K562 (cell line): ENCODE data around the gene DAGLA. TPM values are rescaled to one million over a fixed set of nuclear protein-coding genes. Genes with fewer than 3 reads are reported as not detected.

Experiments used
- CBX3 ChIP-seq, 2 experiments: IDR thresholded peaks; 1 replicate in 1 of 2; 2 replicates in 1 of 2; pipeline ENCODE4 v1.6.1; 2012; ENCODE audit warnings: inconsistent platforms in 2 of 2, low read length in 2 of 2, borderline replicate concordance in 1 of 2, control low read depth in 1 of 2
- CHD2 ChIP-seq: IDR thresholded peaks from 2 replicates; pipeline ENCODE4 v1.6.1; 2011; ENCODE audit warnings: low read depth, low read length
- DIDO1 ChIP-seq: fragments of 450-650 bp; IDR thresholded peaks from 2 replicates; pipeline ENCODE4 v1.6.1; 2016; ENCODE audit warnings: low read depth, missing biosample characterization, missing genetic modification characterization
- EP300 ChIP-seq: IDR thresholded peaks from 2 replicates; pipeline ENCODE4 v1.6.1; 2012; ENCODE audit warnings: low read length, improper control_type of control experiment
- EP400 ChIP-seq: fragments of 450-650 bp; IDR thresholded peaks from 2 replicates; pipeline ENCODE4 v1.6.1; 2017; ENCODE audit warnings: antibody characterized with exemption, mild to moderate bottlenecking, moderate library complexity
- FOXP1 ChIP-seq: sonication (generic); formaldehyde crosslinking; IDR thresholded peaks from 2 replicates; pipeline ENCODE4 v1.8.0; 2022; ENCODE audit warnings: mild to moderate bottlenecking, missing genetic modification reagents
- HDGF ChIP-seq: fragments of 450-650 bp; IDR thresholded peaks from 2 replicates; pipeline ENCODE4 v1.6.1; 2016
- HNRNPUL1 ChIP-seq: fragments of 200-400 bp; formaldehyde crosslinking; IDR thresholded peaks from 2 replicates; pipeline ENCODE4 v1.6.1; 2017; ENCODE audit warnings: low read length
- KLF13 ChIP-seq: fragments of 450-650 bp; IDR thresholded peaks from 2 replicates; pipeline ENCODE4 v1.6.1; 2016; ENCODE audit warnings: missing genetic modification characterization, low read depth, mild to moderate bottlenecking, missing compliant biosample characterization, moderate library complexity, borderline replicate concordance
- KLF16 ChIP-seq: IDR thresholded peaks from 2 replicates; pipeline ENCODE4 v1.6.1; 2016; ENCODE audit warnings: antibody characterized with exemption
- MCM7 ChIP-seq, 2 experiments: fragments of 450-650 bp; IDR thresholded peaks; 2 replicates each; pipeline ENCODE4 v1.6.1; 2016 to 2018
- MED1 ChIP-seq: sonication (generic); formaldehyde crosslinking; IDR thresholded peaks from 2 replicates; pipeline ENCODE4 v1.8.1; 2023; ENCODE audit warnings: missing genetic modification reagents, borderline replicate concordance
- NFYB ChIP-seq: IDR thresholded peaks from 2 replicates; pipeline ENCODE4 v1.6.1; 2011; ENCODE audit warnings: mild to moderate bottlenecking, moderate library complexity; ENCODE audit not compliant: insufficient read length; ENCODE audit errors: extremely low read depth
- POLR2AphosphoS5 ChIP-seq: IDR thresholded peaks from 2 replicates; pipeline ENCODE4 v1.6.1; 2011; ENCODE audit warnings: mild to moderate bottlenecking, low read depth, low read length, moderate library complexity; ENCODE audit not compliant: control insufficient read depth, insufficient read depth
- PURB ChIP-seq: sonication (generic); formaldehyde crosslinking; IDR thresholded peaks from 2 replicates; pipeline ENCODE4 v1.9.0; 2021; ENCODE audit warnings: low read depth, mild to moderate bottlenecking, missing genetic modification reagents
- RFX1 ChIP-seq: fragments of 450-650 bp; IDR thresholded peaks from 2 replicates; pipeline ENCODE4 v1.6.1; 2016; ENCODE audit warnings: mild to moderate bottlenecking, moderate library complexity
- SIN3A ChIP-seq, 2 experiments: fragments of 150-350 bp in 1 of 2; IDR thresholded peaks; 2 replicates each; pipeline ENCODE4 v1.6.1; 2011 to 2016; ENCODE audit warnings: borderline replicate concordance in 2 of 2, low read depth in 2 of 2, low read length in 2 of 2, mild to moderate bottlenecking in 2 of 2, moderate library complexity in 2 of 2; ENCODE audit not compliant: control insufficient read depth in 1 of 2
- SIX5 ChIP-seq, 2 experiments: IDR thresholded peaks; 2 replicates each; pipeline ENCODE4 v1.6.1; 2011; ENCODE audit warnings: low read length in 2 of 2, borderline replicate concordance in 1 of 2, low read depth in 1 of 2, mild to moderate bottlenecking in 1 of 2, moderate library complexity in 1 of 2; ENCODE audit not compliant: insufficient read depth in 1 of 2
- SMARCA5 ChIP-seq: fragments of 450-650 bp; IDR thresholded peaks from 2 replicates; pipeline ENCODE4 v1.6.1; 2016
- TBL1XR1 ChIP-seq, 2 experiments: IDR thresholded peaks; 2 replicates each; pipeline ENCODE4 v1.6.1; 2012; ENCODE audit warnings: improper control_type of control experiment in 2 of 2, low read length in 2 of 2, mild to moderate bottlenecking in 1 of 2
- ZC3H4 ChIP-seq: sonication (generic); formaldehyde crosslinking; IDR thresholded peaks from 2 replicates; pipeline ENCODE4 v1.9.0; 2021; ENCODE audit warnings: missing genetic modification reagents, borderline replicate concordance
- ZFP36 ChIP-seq: fragments of 150-350 bp; IDR thresholded peaks from 2 replicates; pipeline ENCODE4 v1.6.1; 2018; ENCODE audit warnings: low read length, low read depth; ENCODE audit not compliant: partially characterized antibody
- ZNF23 ChIP-seq: fragments of 250-450 bp; sonication (Bioruptor Pico); IDR thresholded peaks from 2 replicates; pipeline ENCODE4 v1.4.0; 2020; ENCODE audit warnings: mild to moderate bottlenecking
- ZNF263 ChIP-seq: sonication (generic); formaldehyde crosslinking; IDR thresholded peaks from 2 replicates; pipeline ENCODE4 v1.8.0; 2022; ENCODE audit warnings: mild to moderate bottlenecking, missing genetic modification reagents, borderline replicate concordance
- ZNF79 ChIP-seq: fragments of 250-450 bp; sonication (Bioruptor Pico); IDR thresholded peaks from 2 replicates; pipeline ENCODE4 v1.4.0; 2020; ENCODE audit warnings: low read depth, mild to moderate bottlenecking, moderate library complexity
- polyA plus RNA-seq, 8 experiments: library from polyadenylated mRNA; depleted of rRNA in 4 of 8; stranded (reverse) in 5 of 8; unstranded in 3 of 8; fragments of >200 nt; fragmentation: Nextera tagmentation in 2 of 8; fragmentation: Illumina TruSeq in 1 of 8; extraction: Ambion mirVana in 2 of 8; extraction: Trizol in 1 of 8; gene quantifications; 2 replicates each; pipeline versions ENCODE4 v1.2.1 to v1.2.3, GENCODE V29; 2011 to 2014; ENCODE audit warnings: inconsistent platforms in 1 of 8, missing spikeins in 1 of 8
- total RNA-seq, 7 experiments: library from RNA; depleted of rRNA in 6 of 7; stranded (reverse); fragments of >200 nt in 6 of 7; fragmentation: Illumina TruSeq in 2 of 7; extraction: Trizol in 2 of 7; gene quantifications; 2 replicates each; pipeline versions ENCODE4 v1.2.1 to v1.2.3, GENCODE V29; 2011 to 2021; ENCODE audit warnings: low replicate concordance in 1 of 7
- TF ChIP-seq, protein P1 (sequence below): fragments of 200-800 bp; sonication (Bioruptor generic); IDR thresholded peaks from 2 replicates; pipeline ENCODE4 v1.6.1; 2017; ENCODE audit warnings: missing genetic modification characterization, missing compliant biosample characterization
- TF ChIP-seq, protein P2 (sequence below): sonication (generic); formaldehyde crosslinking; IDR thresholded peaks from 2 replicates; pipeline ENCODE4 v1.8.0; 2022; ENCODE audit warnings: mild to moderate bottlenecking, missing genetic modification reagents
- TF ChIP-seq, protein P3 (sequence below): fragments of 450-650 bp; IDR thresholded peaks from 2 replicates; pipeline ENCODE4 v1.7.0; 2016; ENCODE audit warnings: borderline replicate concordance

Gene DAGLA
- total and polyA plus RNA-seq, 9 of the 15 experiments (the other 6 are each of a cell fraction or from before 2014, with no cell fraction given), result 0.03 to 0.16 (median 0.04) TPM; not detected in 4

DNA sequence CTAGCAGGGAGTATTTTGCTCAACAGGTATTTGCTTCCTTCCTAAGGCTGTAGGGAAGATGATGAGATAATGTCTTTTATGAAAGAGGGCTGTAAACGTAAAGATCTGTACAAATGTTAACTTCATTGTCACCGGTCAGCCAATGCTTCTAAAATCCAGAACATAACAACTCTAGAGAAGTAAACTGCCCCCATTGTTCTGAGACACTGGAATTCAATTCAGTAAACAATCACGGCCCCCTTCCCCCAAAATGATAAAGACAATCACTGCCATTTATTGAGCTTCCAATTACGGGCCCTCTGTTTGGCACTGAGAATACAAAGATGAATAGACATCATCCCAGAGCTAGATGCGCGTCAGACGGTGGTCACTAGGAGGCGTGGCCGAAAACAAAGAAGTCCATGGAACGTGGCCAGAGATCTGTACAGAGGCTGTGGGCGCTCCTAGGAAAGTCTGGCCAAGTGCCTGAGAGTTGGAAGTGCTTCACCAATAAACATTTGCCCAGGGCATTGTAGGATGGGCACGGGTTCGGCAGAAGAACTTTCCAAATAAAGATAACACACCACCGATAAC, 111.6 kb downstream of the DAGLA start (continued):
- TF ChIP-seq SMARCA5 (peak; percentile 73; the same call in 1 of the 2 replicates), HDGF (no peak), ZNF79 (CRISPR knock-in tag) (no peak), ZFP36 (no peak), PURB (CRISPR knock-in tag) (no peak), CHD2 (no peak), HNRNPUL1 (no peak), EP300 (no peak), MCM7 (IDR thresholded peaks at IDR 0.05) (no peak), FOXP1 (CRISPR knock-in tag) (no peak), CBX3 (IDR thresholded peaks at IDR 0.05; ENCODE audit: borderline replicate concordance in 1 of 2, low read length in 2 of 2) (no peak), POLR2AphosphoS5 (peak; percentile 47; the same call in 1 of the 2 replicates), EP400 (no peak), ZC3H4 (CRISPR knock-in tag) (no peak), SIN3A (IDR thresholded peaks at IDR 0.05; ENCODE audit: borderline replicate concordance in 2 of 2, control insufficient read depth in 1 of 2, low read depth in 2 of 2, low read length in 2 of 2) (peak in 1 of 2 experiments; percentile 78; a peak in 1 of 4 replicates), NFYB (no peak), SIX5 (IDR thresholded peaks at IDR 0.05; ENCODE audit: borderline replicate concordance in 1 of 2, insufficient read depth in 1 of 2, low read depth in 1 of 2, low read length in 2 of 2) (no peak), DIDO1 (no peak), RFX1 (peak; percentile 22; the same call in 1 of the 2 replicates), KLF16 (no peak), ZNF263 (CRISPR knock-in tag) (no peak), ZNF23 (CRISPR knock-in tag) (no peak), KLF13 (tag) (no peak), TBL1XR1 (IDR thresholded peaks at IDR 0.05; ENCODE audit: low read length in 2 of 2) (no peak), MED1 (CRISPR knock-in tag) (no peak)
- TF ChIP-seq, protein P1, sequence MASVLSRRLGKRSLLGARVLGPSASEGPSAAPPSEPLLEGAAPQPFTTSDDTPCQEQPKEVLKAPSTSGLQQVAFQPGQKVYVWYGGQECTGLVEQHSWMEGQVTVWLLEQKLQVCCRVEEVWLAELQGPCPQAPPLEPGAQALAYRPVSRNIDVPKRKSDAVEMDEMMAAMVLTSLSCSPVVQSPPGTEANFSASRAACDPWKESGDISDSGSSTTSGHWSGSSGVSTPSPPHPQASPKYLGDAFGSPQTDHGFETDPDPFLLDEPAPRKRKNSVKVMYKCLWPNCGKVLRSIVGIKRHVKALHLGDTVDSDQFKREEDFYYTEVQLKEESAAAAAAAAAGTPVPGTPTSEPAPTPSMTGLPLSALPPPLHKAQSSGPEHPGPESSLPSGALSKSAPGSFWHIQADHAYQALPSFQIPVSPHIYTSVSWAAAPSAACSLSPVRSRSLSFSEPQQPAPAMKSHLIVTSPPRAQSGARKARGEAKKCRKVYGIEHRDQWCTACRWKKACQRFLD (CRISPR knock-in tag), result no peak
- TF ChIP-seq, protein P2, sequence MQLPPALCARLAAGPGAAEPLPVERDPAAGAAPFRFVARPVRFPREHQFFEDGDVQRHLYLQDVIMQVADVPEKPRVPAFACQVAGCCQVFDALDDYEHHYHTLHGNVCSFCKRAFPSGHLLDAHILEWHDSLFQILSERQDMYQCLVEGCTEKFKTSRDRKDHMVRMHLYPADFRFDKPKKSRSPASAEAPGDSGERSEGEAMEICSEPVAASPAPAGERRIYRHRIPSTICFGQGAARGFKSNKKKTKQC, result no peak
- TF ChIP-seq, protein P3, sequence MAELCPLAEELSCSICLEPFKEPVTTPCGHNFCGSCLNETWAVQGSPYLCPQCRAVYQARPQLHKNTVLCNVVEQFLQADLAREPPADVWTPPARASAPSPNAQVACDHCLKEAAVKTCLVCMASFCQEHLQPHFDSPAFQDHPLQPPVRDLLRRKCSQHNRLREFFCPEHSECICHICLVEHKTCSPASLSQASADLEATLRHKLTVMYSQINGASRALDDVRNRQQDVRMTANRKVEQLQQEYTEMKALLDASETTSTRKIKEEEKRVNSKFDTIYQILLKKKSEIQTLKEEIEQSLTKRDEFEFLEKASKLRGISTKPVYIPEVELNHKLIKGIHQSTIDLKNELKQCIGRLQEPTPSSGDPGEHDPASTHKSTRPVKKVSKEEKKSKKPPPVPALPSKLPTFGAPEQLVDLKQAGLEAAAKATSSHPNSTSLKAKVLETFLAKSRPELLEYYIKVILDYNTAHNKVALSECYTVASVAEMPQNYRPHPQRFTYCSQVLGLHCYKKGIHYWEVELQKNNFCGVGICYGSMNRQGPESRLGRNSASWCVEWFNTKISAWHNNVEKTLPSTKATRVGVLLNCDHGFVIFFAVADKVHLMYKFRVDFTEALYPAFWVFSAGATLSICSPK, result no peak
